Left ventricle myocardium inferior (tissue), 1 donor: Measurements from ENCODE around the gene TAOK2. TPM values are rescaled to one million over a fixed set of nuclear protein-coding genes. Genes with fewer than 3 reads are reported as not detected.
"Not testable (repeated sequence)": the region's sequence is repeated elsewhere in the genome, so short reads cannot be mapped to it uniquely, and the experiment has no call there.

Experiments used
- DNase-seq: peaks from one replicate; pipeline ENCODE4 v3.0.0-alpha.2; 2020
- H3K27ac ChIP-seq: fragments of 200-600 bp; replicated peaks from 2 replicates; pipeline ENCODE4 v1.8.0; 2021
- H3K27me3 ChIP-seq: fragments of 200-600 bp; 2 replicates; pipeline ENCODE4 v1.8.0; 2021; ENCODE audit warnings: low read depth
- H3K36me3 ChIP-seq: fragments of 200-600 bp; 2 replicates; pipeline ENCODE4 v1.8.0; 2021
- H3K4me1 ChIP-seq: fragments of 200-600 bp; 2 replicates; pipeline ENCODE4 v1.8.0; 2021
- H3K4me3 ChIP-seq: fragments of 200-600 bp; 2 replicates; pipeline ENCODE4 v1.8.0; 2021; ENCODE audit warnings: mild to moderate bottlenecking, moderate library complexity
- H3K9me3 ChIP-seq: fragments of 200-600 bp; replicated peaks from 2 replicates; pipeline ENCODE4 v1.8.0; 2021
- CTCF ChIP-seq: fragments of 200-600 bp; IDR thresholded peaks from 2 replicates; pipeline ENCODE4 v1.8.0; 2021; ENCODE audit warnings: antibody characterized with exemption, mild to moderate bottlenecking, borderline replicate concordance
- intact Hi-C: fragments of 100-400 bp; cut with micrococcal nuclease; formaldehyde crosslinking; loops from one replicate; pipeline ENCODE4 v1.11.0; 2022
- total RNA-seq: library from RNA; stranded (reverse); fragmentation: NEBNext Ultra II Directional; extraction: Animal tissue kit (Norgen Biotek cat#: 25700); gene quantifications from one replicate; pipeline ENCODE4 v1.2.1, GENCODE V29; 2021
- donor health status: DM: no; HTN: yes; CAD: no; lungs with severe emphysema.

The TAOK2 gene
- total RNA-seq, 1 donor from 2014 or later: 34.3 TPM

GRCh38 chr16:30016555-30017276 lies 43.0 kb downstream of the TAOK2 start:
- Histone ChIP-seq H3K36me3 (no peaks in the 10 kb centered on the region), H3K27me3 (peaks cover 25% of the 10 kb centered on the region), H3K27ac (no peak overlapping the region), H3K4me1 (peaks cover 15% of the 10 kb centered on the region), H3K9me3 (no peaks in the 10 kb centered on the region), H3K4me3 (no peak overlapping the region)
- intact Hi-C loops: no loop called here
- no peak for DNase-seq
- no peak for TF ChIP-seq CTCF

GRCh38 chr16:30017277-30017656 lies 43.6 kb downstream of the TAOK2 start:
- no peaks in the 10 kb centered on the region for H3K9me3 ChIP-seq
- H3K4me1 ChIP-seq: peaks cover 13% of the 10 kb centered on the region
- no peak overlapping the region for H3K4me3 ChIP-seq
- intact Hi-C loops: no loop called here
- H3K27ac ChIP-seq: no peak overlapping the region
- peaks cover 20% of the 10 kb centered on the region for H3K27me3 ChIP-seq
- no peaks in the 10 kb centered on the region for H3K36me3 ChIP-seq
- no peak for DNase-seq
- no peak for TF ChIP-seq CTCF

- DNase-seq: not testable (repeated sequence)
Observed at GRCh38 chr16:30017937-30018336, 44.3 kb downstream of the TAOK2 start.

GRCh38 chr16:30018731-30019158 lies 45.1 kb downstream of the TAOK2 start:
- intact Hi-C loops: no loop called here

More at GRCh38 chr16:30017937-30018336, 44.3 kb downstream of the TAOK2 start:
- Histone ChIP-seq H3K4me1 (peaks cover 13% of the 10 kb centered on the region), H3K27me3 (peaks cover 13% of the 10 kb centered on the region)
- H3K36me3 ChIP-seq, H3K27ac ChIP-seq, intact Hi-C loops, H3K4me3 ChIP-seq, H3K9me3 ChIP-seq: not testable (repeated sequence)

GRCh38 chr16:30022887-30023286 lies 49.2 kb downstream of the TAOK2 start, which contains the start of gene C16orf92:
Gene C16orf92, plus strand, starts transcription at chr16:30023198. Its CDS starts 143 bp downstream, at chr16:30023341.
- Histone ChIP-seq H3K36me3 (no peaks in the 10 kb centered on the region), H3K27ac (no peak within 1 kb of the TSS), H3K4me3 (no peak within 1 kb of the TSS), H3K27me3 (peaks cover 51% of the 10 kb centered on the region), H3K4me1 (peaks cover 13% of the 10 kb centered on the region), H3K9me3 (no peaks in the 10 kb centered on the region)
- intact Hi-C loops: no loop called here
- no peak for TF ChIP-seq CTCF
- DNase-seq: no peak

More at GRCh38 chr16:30018731-30019158, 45.1 kb downstream of the TAOK2 start:
- no peak overlapping the region for H3K27ac ChIP-seq
- H3K9me3 ChIP-seq: no peaks in the 10 kb centered on the region
- no peak for DNase-seq
- peaks cover 13% of the 10 kb centered on the region for H3K4me1 ChIP-seq
- no peaks in the 10 kb centered on the region for H3K36me3 ChIP-seq
- H3K4me3 ChIP-seq: no peak overlapping the region
- peaks cover 10% of the 10 kb centered on the region for H3K27me3 ChIP-seq
- no peak for TF ChIP-seq CTCF

GRCh38 chr16:30023586-30023985 lies 49.9 kb downstream of the TAOK2 start:
- H3K27ac ChIP-seq: no peak overlapping the region
- H3K27me3 ChIP-seq: peaks cover 58% of the 10 kb centered on the region
- H3K4me3 ChIP-seq: no peak overlapping the region
- H3K9me3 ChIP-seq: no peaks in the 10 kb centered on the region
- peaks cover 13% of the 10 kb centered on the region for H3K4me1 ChIP-seq
- no peak for DNase-seq
- no peaks in the 10 kb centered on the region for H3K36me3 ChIP-seq
- TF ChIP-seq CTCF: no peak
- intact Hi-C loops: no loop called here
